ENCODE data around the gene C1orf52.

C1orf52 gene

GRCh38 chr1:85224734-85225623, 34.5 kb downstream of the C1orf52 start:
- POLR2A ChIA-PET = interaction anchor here (0.7 kb wide), 1 partner anchor 12 kb away, joined by 3 read pairs; no protein-coding TSS in a partner anchor
- DNase-seq (ENCODE audit: low read depth, low spot score) = no peak
- no peak for TF ChIP-seq CTCF (IDR thresholded peaks at IDR 0.05; ENCODE audit: insufficient read depth, low read length, missing control alignments)
- CTCF ChIA-PET = interaction anchor here (0.6 to 1.9 kb wide), 7 partner anchors 9 to 1093 kb away, joined by 3 to 7 read pairs (median 5); partner anchors contain the start of gene C1orf52
- no peak overlapping the region for H3K4me3 ChIP-seq (ENCODE audit: low read depth, low read length)

- TF ChIP-seq CTCF (IDR thresholded peaks at IDR 0.05; ENCODE audit: insufficient read depth, low read length, missing control alignments) = no peak
- H3K4me3 ChIP-seq (ENCODE audit: low read depth, low read length) = no peak overlapping the region
- CTCF ChIA-PET = interaction anchor here (0.6 to 1.9 kb wide), 5 partner anchors 11 to 1092 kb away, joined by 3 to 7 read pairs (median 4); partner anchors contain the start of gene C1orf52
- POLR2A ChIA-PET = no interaction called here
- DNase-seq (ENCODE audit: low read depth, low spot score) = no peak
These were observed 35.2 kb downstream of the C1orf52 start for GRCh38 chr1:85224295-85224694.

- H3K4me3 ChIP-seq (ENCODE audit: low read depth, low read length) = no peak overlapping the region
- ChIA-PET CTCF (interaction anchor here (1.5 kb wide), 2 partner anchors 30 to 118 kb away, joined by 3 read pairs; no protein-coding TSS in a partner anchor), POLR2A (no interaction called here)
- no peak for DNase-seq (ENCODE audit: low read depth, low spot score)
- TF ChIP-seq CTCF (IDR thresholded peaks at IDR 0.05; ENCODE audit: insufficient read depth, low read length, missing control alignments) = no peak
These were observed 36.1 kb downstream of the C1orf52 start for GRCh38 chr1:85223334-85223733.

GRCh38 chr1:85220756-85221201, 38.7 kb downstream of the C1orf52 start:
- H3K4me3 ChIP-seq (ENCODE audit: low read depth, low read length) = no peak overlapping the region
- ChIA-PET CTCF (no interaction called here), POLR2A (no interaction called here)
- TF ChIP-seq CTCF (IDR thresholded peaks at IDR 0.05; ENCODE audit: insufficient read depth, low read length, missing control alignments) = no peak
- DNase-seq (ENCODE audit: low read depth, low spot score) = no peak

GRCh38 chr1:85219853-85220610, 39.4 kb downstream of the C1orf52 start:
- no peak for DNase-seq (ENCODE audit: low read depth, low spot score)
- no peak for TF ChIP-seq CTCF (IDR thresholded peaks at IDR 0.05; ENCODE audit: insufficient read depth, low read length, missing control alignments)
- H3K4me3 ChIP-seq (ENCODE audit: low read depth, low read length) = no peak overlapping the region
- ChIA-PET POLR2A (no interaction called here), CTCF (no interaction called here)

- no peak for DNase-seq (ENCODE audit: low read depth, low spot score)
- ChIA-PET POLR2A (no interaction called here), CTCF (interaction anchor here (1.0 to 1.7 kb wide), 3 partner anchors 38 to 43 kb away, joined by 4 to 6 read pairs (median 5); partner anchors contain the start of gene C1orf52)
- no peak for TF ChIP-seq CTCF (IDR thresholded peaks at IDR 0.05; ENCODE audit: insufficient read depth, low read length, missing control alignments)
- no peak overlapping the region for H3K4me3 ChIP-seq (ENCODE audit: low read depth, low read length)
These were observed 42.8 kb downstream of the C1orf52 start for GRCh38 chr1:85216697-85217096.

Data from AG04449 (cell line).